GM19193 (cell line): ENCODE results near the gene INSRR.

Source experiments
- POLR2A ChIP-seq: IDR thresholded peaks from 4 replicates; pipeline ENCODE4 v1.6.1; 2011; ENCODE audit not compliant: insufficient read depth, insufficient read length; ENCODE audit errors: extremely low read depth

The INSRR gene

DNA sequence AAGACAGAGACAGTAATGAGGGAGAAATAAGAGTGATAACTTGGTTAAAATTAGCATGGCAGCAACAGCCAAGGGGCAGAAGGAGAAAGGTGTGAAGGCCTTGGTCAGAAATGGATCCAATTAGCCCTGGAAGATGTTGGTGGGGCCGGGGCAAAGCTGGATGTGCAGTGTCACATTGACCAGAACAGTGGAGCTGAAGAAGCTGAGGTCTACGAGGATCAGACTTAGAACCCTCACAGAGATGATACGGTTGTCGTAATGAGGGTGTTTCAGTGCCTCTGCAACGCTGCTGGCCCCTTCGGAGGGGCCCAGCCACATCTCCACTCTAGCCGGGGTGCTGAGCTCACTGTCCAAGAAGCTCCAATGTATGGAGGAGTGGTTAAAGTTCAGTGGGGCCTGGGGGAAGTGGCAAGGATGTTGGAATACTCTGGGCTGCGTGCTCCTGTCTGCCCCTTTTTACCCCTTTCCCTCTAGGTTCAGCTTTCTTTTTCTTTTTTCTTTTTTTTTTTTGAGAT, 56.4 kb downstream of the INSRR start:
- TF ChIP-seq POLR2A, result no peak

DNA sequence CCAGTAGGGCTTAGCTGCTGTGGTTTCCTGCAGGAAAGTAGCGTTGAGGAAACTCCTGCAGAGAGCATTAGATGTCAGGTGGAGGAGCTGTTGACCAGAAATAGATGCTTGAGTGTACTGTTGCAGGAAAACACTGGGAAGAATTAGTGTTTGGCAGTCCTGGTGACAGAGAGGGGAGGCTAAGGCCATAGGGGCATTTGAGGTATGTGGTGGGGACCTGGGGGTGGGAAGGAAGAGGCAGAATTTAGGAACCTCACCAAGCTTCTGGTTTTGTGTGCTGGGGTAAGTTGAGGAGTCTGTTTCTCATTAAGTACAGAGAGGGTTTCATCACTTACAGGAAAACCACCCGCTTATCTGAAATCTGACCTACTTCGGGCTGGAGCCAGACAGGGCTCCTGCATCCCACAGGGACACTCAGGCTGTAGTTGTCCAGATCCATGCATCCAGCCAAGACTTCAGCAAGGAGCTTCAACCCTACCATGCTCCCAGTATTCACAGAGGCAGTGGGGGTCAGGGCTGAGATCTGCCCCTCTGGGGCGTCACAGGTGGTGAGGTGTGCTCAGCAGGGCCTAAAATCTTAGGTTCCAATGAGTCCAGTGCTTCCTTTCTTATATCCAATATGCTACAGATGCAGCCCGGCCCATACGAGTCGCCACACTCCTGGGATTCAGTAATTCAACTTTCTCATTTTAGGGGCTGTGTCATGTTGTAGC, 57.4 kb downstream of the INSRR start:
- TF ChIP-seq POLR2A, result no peak

DNA sequence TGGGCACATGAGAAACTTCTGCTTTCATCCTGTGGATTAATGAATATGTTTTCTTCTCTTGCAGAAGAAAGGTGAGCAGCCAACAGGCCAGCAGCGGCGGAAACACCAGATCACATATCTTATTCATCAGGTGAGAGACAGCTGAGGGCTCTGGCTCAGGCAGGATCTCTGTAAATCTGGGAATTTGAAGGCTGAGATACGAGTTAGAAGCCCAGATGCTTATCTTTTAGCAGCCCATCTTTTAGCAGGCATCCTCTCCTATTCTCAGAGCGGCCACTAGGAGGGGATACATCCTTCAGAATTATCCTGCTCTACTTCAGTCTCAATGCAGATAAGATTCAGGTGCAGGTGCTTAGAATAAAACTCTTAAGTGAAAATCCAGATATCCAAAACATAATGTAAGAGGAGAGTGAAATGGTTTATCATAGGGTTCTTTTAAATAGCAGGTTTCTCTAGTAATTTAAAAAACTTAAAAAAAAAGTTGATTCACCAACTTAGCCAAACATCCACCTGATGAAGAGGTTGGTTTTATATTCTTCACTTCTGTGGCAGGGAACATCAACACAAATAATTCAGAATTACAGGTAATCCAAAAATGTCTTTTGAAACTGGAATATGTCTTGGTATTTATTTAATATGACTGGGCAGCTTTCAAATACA, 61.6 kb downstream of the INSRR start:
- TF ChIP-seq POLR2A, result no peak

DNA sequence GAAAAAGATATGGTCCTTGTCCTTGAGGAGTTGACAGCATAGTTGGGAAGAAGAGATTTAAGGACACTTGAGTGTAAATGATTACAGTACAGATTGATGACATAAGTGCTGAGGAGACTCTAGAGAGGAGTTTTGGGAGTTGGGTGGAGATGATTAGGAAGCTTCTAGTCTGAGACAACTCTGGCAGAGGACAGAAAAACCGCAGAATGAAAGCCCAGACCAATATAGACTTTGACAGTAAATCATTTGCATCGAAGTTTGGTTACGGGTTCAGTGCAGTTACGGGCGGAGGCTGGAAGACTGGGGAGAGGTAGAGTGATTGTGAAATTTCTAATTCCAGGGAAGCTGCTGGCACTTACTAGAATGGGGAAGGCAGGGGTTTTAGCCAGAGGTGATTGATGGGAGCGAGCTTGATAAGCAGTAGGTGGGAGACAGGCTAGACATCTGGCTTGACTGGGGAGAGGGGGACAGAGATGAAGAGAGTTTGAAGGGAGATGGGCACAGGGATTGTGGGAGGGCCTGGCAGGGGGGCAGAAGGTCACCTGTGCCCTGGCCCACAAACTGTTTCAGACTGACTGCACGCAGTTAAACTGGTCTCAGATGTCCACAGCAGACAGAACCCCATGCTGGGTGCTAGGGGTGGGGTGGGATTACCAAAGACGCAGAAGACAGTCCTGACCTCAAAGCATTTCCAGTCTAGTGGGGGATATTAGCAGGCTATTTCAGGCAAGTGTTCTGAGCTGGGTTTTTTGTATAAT, 62.4 kb downstream of the INSRR start:
- TF ChIP-seq POLR2A, result no peak

DNA sequence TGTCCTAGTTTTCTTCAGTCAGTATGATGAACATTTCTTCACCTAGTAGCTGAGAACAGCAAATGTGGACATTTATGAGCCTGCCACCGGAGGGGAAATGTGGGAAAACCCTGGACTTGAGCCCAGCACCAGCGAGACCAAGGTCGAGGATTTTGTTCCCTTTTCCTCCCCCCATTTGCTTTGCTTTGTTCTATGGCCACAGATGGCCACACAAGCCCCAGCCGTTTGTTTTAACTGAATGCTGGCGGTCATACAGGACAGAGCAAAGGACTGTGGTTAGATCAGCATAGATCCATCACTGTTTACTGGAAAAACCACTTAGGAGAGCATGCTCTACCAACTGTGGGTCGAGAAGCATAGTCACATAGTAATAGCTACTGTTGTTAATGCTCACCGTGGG, 63.1 kb downstream of the INSRR start:
- TF ChIP-seq POLR2A, result no peak

DNA sequence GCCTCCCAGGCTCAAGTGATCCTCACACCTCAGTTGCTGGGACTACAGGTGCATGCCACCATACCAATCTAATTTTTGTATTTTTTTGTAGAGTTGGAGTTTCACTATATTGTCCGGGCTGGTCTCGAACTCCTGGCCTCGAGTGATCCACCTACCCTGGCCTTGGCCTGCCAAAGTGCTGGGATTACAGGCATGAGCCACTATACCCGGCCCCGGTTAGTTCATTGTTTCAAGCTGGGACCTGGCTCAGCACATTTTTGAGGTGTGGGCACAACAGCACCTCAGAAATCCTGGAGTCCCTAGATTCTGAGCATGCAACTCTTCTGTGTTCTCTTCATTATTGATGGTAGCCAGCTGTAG, 63.6 kb downstream of the INSRR start:
- TF ChIP-seq POLR2A, result no peak

DNA sequence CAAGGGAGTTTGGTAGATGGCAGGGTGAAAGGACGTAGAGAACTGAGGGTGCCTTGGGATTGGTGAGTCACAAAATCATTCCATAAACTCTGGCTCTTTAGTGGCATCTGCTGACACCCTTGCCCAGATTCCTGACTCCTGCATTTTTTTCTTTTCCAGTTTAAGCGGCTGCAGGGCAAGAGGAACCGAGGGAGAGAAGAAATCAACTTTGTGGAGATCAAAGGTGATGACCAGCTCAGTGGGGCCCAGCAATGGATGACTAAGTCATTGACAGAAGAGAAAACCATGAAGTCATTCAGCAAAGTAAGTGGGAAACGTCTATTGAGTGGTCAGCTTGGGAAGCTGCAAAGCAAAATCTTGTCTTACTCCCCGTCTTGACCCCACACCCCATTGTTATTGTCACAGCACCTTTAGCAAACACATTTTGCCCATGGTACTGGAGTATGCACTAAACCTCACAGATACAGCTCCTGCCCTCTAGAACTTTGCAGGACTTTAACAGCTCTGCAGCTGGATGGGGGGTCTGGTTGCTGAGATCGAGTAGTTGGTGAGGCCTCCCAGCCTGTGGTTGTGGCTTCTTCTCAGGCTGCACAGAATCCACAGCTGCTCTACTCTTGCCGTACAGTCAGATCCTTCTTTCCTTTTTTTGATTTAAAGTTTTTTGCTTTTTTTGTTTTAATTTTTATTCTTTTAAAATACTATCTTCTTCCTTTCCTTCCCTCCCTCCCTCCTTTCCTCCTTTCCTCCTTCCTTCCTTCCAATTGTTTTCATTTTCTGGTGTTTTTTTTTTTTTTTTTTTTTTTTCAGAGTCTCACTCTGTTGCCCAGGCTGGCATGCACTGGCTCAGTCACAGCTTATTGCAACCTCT, 64.2 kb downstream of the INSRR start:
- TF ChIP-seq POLR2A, result no peak
